Vagina (tissue), 2 donors: ENCODE data around the gene TSPAN14. TPM values are rescaled to one million over a fixed set of nuclear protein-coding genes. Genes with fewer than 3 reads are reported as not detected.
A peak's percentile ranks its signal among the peaks of the same experiment; 100 is the strongest.

Source experiments
- DNase-seq, 2 donors: peaks; one replicate each; pipeline ENCODE4 v3.0.0-alpha.2; 2017; ENCODE audit errors: extremely low spot score in 2 of 2
- H3K27ac ChIP-seq: fragments of 200-600 bp; sonication (generic); one replicate; pipeline ENCODE4 v1.5.1; 2019
- H3K27me3 ChIP-seq: fragments of 200-600 bp; sonication (generic); one replicate; pipeline ENCODE4 v1.5.1; 2019
- H3K36me3 ChIP-seq, 2 donors: fragments of 200-600 bp; sonication (generic); one replicate each; pipeline ENCODE4 v1.5.1; 2017 to 2019
- H3K4me1 ChIP-seq: fragments of 200-600 bp; sonication (generic); one replicate; pipeline ENCODE4 v1.5.1; 2019
- H3K4me3 ChIP-seq, 2 donors: fragments of 200-600 bp; sonication (generic); 1 replicate in 1 of 2; 2 replicates in 1 of 2; pipeline ENCODE4 v1.5.1; 2016 to 2019
- H3K9me3 ChIP-seq: fragments of 200-600 bp; sonication (generic); one replicate; pipeline ENCODE4 v1.5.1; 2019
- POLR2A ChIP-seq, 2 donors: fragments of 450-650 bp; IDR thresholded peaks; one replicate each; pipeline ENCODE4 v1.6.1; 2017; ENCODE audit warnings: antibody characterized with exemption in 2 of 2, mild to moderate bottlenecking in 2 of 2, moderate library complexity in 2 of 2
- POLR2AphosphoS5 ChIP-seq, 2 donors: sonication (generic); formaldehyde crosslinking; IDR thresholded peaks; one replicate each; pipeline ENCODE4 v1.9.0; 2017; ENCODE audit warnings: antibody characterized with exemption in 2 of 2, mild to moderate bottlenecking in 2 of 2, low read depth in 1 of 2; ENCODE audit not compliant: insufficient read depth in 1 of 2
- intact Hi-C: fragments of 100-400 bp; cut with DNase I; formaldehyde crosslinking; loops from one replicate; pipeline ENCODE4 v1.15.1; 2023
- total RNA-seq: library from RNA; depleted of rRNA; stranded (reverse); fragments of >200 nt; gene quantifications from one replicate; pipeline ENCODE4 v1.2.3, GENCODE V29; 2016
- TF ChIP-seq, protein P1 (sequence below), 3 experiments: fragments of 450-650 bp in 2 of 3; fragments of 200-600 bp in 1 of 3; sonication (generic) in 1 of 3; IDR thresholded peaks; one replicate each; pipeline ENCODE4 v1.5.1; 2017 to 2019; ENCODE audit warnings: antibody characterized with exemption in 3 of 3, mild to moderate bottlenecking in 2 of 3, moderate library complexity in 2 of 3

Gene TSPAN14
- total RNA-seq, 1 donor from 2014 or later: 98.0 TPM

DNA sequence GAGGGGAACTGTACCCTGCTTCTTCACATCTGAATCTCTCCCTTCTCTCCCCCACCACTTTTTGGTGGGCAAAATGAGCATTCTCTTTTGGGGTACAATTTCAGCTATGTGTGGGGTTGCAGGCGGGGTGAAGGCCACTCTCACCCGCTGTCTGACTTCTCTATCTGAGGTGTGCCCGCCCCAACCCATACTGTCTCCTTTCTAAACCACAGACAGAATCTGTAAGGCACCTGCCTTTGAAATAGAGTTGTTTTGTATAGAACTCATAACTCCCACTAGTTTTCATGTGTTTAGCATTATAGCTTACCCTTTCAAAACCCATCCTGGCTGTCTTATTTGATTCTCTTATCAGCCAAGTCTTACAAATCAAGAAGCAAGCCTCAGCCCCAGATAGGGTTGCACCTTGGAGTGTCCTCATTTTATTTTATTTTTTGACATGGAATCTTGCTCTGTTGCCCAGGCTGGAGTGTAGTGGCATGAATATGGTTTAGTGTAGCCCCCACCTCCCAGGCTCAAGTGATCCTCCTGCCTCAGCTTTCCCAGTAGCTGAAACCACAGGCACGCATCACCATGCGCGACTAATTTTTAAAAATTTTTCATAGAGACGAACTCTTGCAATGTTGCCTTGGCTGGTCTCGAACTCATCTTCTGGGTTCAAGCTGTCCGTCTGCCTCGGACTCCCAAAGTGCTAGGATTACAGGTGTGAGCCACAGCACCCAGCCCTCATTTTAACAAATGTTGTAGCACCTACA, 11.9 kb downstream of the TSPAN14 start:
- no peak for DNase-seq
- Histone ChIP-seq H3K4me1 (peaks cover 100% of the 10 kb centered on the region), H3K9me3 (no peaks in the 10 kb centered on the region), H3K36me3 (peaks cover 0 to 7% of the 10 kb centered on the region in 2 donors), H3K27ac (peak overlapping the region; percentile 89), H3K27me3 (no peaks in the 10 kb centered on the region), H3K4me3 (peak overlapping the region in 1 of 2 donors; percentile 4)
- TF ChIP-seq POLR2A (IDR thresholded peaks at IDR 0.05) (no peak), POLR2AphosphoS5 (IDR thresholded peaks at IDR 0.05; ENCODE audit: insufficient read depth in 1 of 2, low read depth in 1 of 2) (no peak)
- TF ChIP-seq, protein P1, sequence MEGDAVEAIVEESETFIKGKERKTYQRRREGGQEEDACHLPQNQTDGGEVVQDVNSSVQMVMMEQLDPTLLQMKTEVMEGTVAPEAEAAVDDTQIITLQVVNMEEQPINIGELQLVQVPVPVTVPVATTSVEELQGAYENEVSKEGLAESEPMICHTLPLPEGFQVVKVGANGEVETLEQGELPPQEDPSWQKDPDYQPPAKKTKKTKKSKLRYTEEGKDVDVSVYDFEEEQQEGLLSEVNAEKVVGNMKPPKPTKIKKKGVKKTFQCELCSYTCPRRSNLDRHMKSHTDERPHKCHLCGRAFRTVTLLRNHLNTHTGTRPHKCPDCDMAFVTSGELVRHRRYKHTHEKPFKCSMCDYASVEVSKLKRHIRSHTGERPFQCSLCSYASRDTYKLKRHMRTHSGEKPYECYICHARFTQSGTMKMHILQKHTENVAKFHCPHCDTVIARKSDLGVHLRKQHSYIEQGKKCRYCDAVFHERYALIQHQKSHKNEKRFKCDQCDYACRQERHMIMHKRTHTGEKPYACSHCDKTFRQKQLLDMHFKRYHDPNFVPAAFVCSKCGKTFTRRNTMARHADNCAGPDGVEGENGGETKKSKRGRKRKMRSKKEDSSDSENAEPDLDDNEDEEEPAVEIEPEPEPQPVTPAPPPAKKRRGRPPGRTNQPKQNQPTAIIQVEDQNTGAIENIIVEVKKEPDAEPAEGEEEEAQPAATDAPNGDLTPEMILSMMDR (IDR thresholded peaks at IDR 0.05): no peak
- intact Hi-C loops: no loop called here

DNA sequence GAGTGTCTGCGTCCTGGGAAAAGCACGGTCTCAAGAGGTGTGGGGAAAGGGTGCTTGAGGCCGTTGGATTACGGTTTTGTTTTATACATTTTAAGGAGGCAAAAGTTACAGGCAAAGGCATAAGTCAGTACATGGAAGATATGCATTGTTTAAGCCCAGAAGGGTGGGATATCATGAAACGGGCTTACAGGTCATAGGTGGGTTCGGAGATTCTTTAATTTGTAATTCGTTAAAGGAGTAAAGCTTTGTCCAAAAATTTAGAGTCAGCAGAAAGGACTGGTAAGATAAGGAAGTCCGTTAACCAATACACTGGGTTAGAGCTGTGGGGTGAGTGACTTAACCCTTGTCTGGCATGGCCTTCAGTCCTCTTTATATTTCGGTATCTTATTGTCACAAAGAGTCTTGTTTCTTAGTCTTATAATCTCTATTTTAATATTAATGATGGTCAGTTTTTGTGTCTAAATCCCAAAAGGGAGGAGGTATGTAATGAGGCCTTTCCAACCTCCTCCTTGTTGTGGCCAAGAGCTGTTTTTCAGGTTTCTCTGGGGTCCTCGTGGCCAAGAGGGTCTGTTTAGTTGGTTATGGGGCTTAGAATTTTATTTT, 12.7 kb downstream of the TSPAN14 start:
- DNase-seq: no peak
- peaks cover 100% of the 10 kb centered on the region for H3K4me1 ChIP-seq
- H3K27me3 ChIP-seq: no peaks in the 10 kb centered on the region
- intact Hi-C loops: no loop called here
- H3K4me3 ChIP-seq: no peak overlapping the region
- H3K36me3 ChIP-seq: peaks cover 0 to 10% of the 10 kb centered on the region in 2 donors
- TF ChIP-seq POLR2AphosphoS5 (IDR thresholded peaks at IDR 0.05; ENCODE audit: insufficient read depth in 1 of 2, low read depth in 1 of 2) (no peak), POLR2A (IDR thresholded peaks at IDR 0.05) (no peak)
- TF ChIP-seq, protein P1 (IDR thresholded peaks at IDR 0.05): no peak
- no peaks in the 10 kb centered on the region for H3K9me3 ChIP-seq
- H3K27ac ChIP-seq: peak overlapping the region; percentile 89

DNA sequence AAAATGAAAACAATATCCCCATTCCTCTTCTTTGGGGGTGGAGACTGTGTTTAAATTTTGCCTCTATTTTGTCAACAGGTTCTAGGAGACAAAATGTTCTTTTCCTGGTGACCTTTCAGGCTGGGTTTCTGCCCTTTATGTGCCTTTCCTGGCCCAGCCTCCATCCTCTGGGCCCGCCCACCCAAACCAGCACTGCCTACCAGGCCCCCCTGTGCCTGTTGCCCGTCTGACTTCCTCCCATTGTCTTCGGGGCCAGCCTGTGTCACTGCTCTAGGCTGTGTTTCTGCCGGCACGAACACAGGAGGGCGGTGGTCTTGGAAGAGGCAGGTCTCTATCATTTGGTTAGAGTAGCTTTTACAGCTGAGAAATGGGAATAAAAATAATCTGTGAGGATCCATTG, 13.9 kb downstream of the TSPAN14 start:
- TF ChIP-seq POLR2A (IDR thresholded peaks at IDR 0.05) (peak in 1 of 2 donors; percentile 3), POLR2AphosphoS5 (IDR thresholded peaks at IDR 0.05; ENCODE audit: insufficient read depth in 1 of 2, low read depth in 1 of 2) (peak; percentile 82 to 85)
- TF ChIP-seq, protein P1 (IDR thresholded peaks at IDR 0.05): no peak
- Histone ChIP-seq H3K36me3 (peaks cover 0 to 11% of the 10 kb centered on the region in 2 donors), H3K4me3 (peak overlapping the region in 1 of 2 donors; percentile 12), H3K9me3 (no peaks in the 10 kb centered on the region), H3K27me3 (no peaks in the 10 kb centered on the region), H3K4me1 (peaks cover 100% of the 10 kb centered on the region), H3K27ac (peak overlapping the region; percentile 89)
- DNase-seq: no peak
- intact Hi-C loops: no loop called here

DNA sequence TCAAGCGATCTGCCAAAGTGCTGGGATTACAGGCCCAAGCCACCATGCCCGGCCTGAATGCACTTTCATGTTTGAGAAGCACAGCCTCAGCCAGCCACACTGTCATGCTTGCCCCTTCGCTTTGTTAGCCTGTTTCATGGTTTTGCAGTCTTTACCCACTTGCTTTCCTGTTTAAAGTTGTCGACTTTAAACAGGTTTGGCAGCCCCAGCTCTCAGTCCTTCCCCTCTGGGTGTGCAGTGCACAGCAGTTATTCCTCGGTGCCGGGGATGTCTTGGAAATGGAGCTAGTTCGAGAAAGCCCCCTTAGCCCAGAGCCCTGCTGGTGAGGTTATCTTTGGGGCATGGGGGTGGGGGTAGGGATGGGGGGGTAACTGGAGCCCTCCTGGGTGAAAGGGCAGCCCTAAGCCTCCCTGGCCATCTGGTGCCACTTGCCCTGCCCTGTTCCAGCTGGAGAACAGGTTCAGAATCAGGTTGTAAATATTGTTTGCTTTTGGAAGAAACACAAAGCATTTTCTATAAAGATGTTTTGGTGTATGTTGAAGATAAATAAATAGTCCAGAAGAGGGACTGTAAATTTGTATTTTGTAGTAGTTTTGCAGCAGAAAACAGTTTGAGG, 14.8 kb downstream of the TSPAN14 start:
- TF ChIP-seq POLR2AphosphoS5 (IDR thresholded peaks at IDR 0.05; ENCODE audit: insufficient read depth in 1 of 2, low read depth in 1 of 2): no peak
- TF ChIP-seq POLR2A (IDR thresholded peaks at IDR 0.05): no peak
- TF ChIP-seq, protein P1 (IDR thresholded peaks at IDR 0.05): no peak
- Histone ChIP-seq H3K27ac (peak overlapping the region; percentile 89), H3K9me3 (no peaks in the 10 kb centered on the region), H3K27me3 (no peaks in the 10 kb centered on the region), H3K4me1 (peaks cover 100% of the 10 kb centered on the region), H3K36me3 (peaks cover 0 to 15% of the 10 kb centered on the region in 2 donors), H3K4me3 (peak overlapping the region in 1 of 2 donors; percentile 12)
- intact Hi-C loops: no loop called here
- no peak for DNase-seq
